C4-2B (cell line): ENCODE measurements around the gene FTCD.

ENCODE experiments used
- CTCF ChIP-seq: fragments of 450-650 bp; conservative IDR thresholded peaks from 2 replicates; pipeline ENCODE4 v1.5.1; 2017; ENCODE audit warnings: mild to moderate bottlenecking
- ZFX ChIP-seq: fragments of 450-650 bp; IDR thresholded peaks from 2 replicates; pipeline ENCODE4 v1.6.1; 2017

GRCh38 chr21:46189213-46189958 lies 34.0 kb upstream of the FTCD start:
- no peak for TF ChIP-seq CTCF
- TF ChIP-seq ZFX: no peak
